GM18511 (cell line): ENCODE results near the gene FGD6.
"Not testable (repeated sequence)": the region's sequence is repeated elsewhere in the genome, so short reads cannot be mapped to it uniquely, and the experiment has no call there.

Experiments used
- ATAC-seq: cut with Tn5 transposase; IDR thresholded peaks from one replicate; pipeline ENCODE4 v1.9.1; 2021; ENCODE audit warnings: mild to moderate bottlenecking, moderate library complexity; ENCODE audit not compliant: unreplicated experiment

FGD6 gene

GRCh38 chr12:95217377-95218149 is at the start of gene FGD6, which contains the start of gene VEZT:
TSS of gene FGD6 (minus strand) at chr12:95217467. CDS start at chr12:95217240, 227 bp downstream.
TSS of gene VEZT (plus strand) at chr12:95217807. CDS start at chr12:95217851, 44 bp downstream.
- peak; percentile 91 for ATAC-seq

- no peak for ATAC-seq
Observed at GRCh38 chr12:95266254-95266653, 49.0 kb upstream of the FGD6 start.

GRCh38 chr12:95265765-95266164 is 48.5 kb upstream of the FGD6 start:
- no peak for ATAC-seq

- no peak for ATAC-seq
Observed at GRCh38 chr12:95262808-95263207, 45.5 kb upstream of the FGD6 start.

GRCh38 chr12:95261109-95261508 is 43.8 kb upstream of the FGD6 start:
- ATAC-seq = no peak

GRCh38 chr12:95259368-95259767 is 42.1 kb upstream of the FGD6 start:
- ATAC-seq = no peak

GRCh38 chr12:95258803-95259202 is 41.5 kb upstream of the FGD6 start:
- no peak for ATAC-seq

GRCh38 chr12:95258151-95258550 is 40.9 kb upstream of the FGD6 start:
- no peak for ATAC-seq

- ATAC-seq = no peak
Observed at GRCh38 chr12:95257541-95257940, 40.3 kb upstream of the FGD6 start.

GRCh38 chr12:95253386-95253785 is 36.1 kb upstream of the FGD6 start:
- no peak for ATAC-seq

- no peak for ATAC-seq
Observed at GRCh38 chr12:95248604-95249360, 31.5 kb upstream of the FGD6 start.

GRCh38 chr12:95248095-95248494 is 30.8 kb upstream of the FGD6 start:
- no peak for ATAC-seq

GRCh38 chr12:95244350-95244749 is 27.1 kb upstream of the FGD6 start:
- no peak for ATAC-seq

- no peak for ATAC-seq
Observed at GRCh38 chr12:95243497-95244183, 26.4 kb upstream of the FGD6 start.

GRCh38 chr12:95241761-95242506 is 24.7 kb upstream of the FGD6 start:
- no peak for ATAC-seq

GRCh38 chr12:95241138-95241537 is 23.9 kb upstream of the FGD6 start:
- not testable (repeated sequence) for ATAC-seq

GRCh38 chr12:95240556-95240955 is 23.3 kb upstream of the FGD6 start:
- ATAC-seq = no peak

GRCh38 chr12:95239835-95240234 is 22.6 kb upstream of the FGD6 start:
- ATAC-seq = not testable (repeated sequence)

- no peak for ATAC-seq
Observed at GRCh38 chr12:95239216-95239615, 21.9 kb upstream of the FGD6 start.

GRCh38 chr12:95238150-95238549 is 20.9 kb upstream of the FGD6 start:
- ATAC-seq = no peak

GRCh38 chr12:95237315-95237714 is 20.0 kb upstream of the FGD6 start:
- ATAC-seq = no peak
